ELF-1 (cell line): ENCODE results near the gene TBC1D30.
"Not testable (repeated sequence)": the region's sequence is repeated elsewhere in the genome, so short reads cannot be mapped to it uniquely, and the experiment has no call there.

Experiments
- DNase-seq: peaks from one replicate; pipeline ENCODE4 v3.0.0-alpha.2; 2016; ENCODE audit warnings: low read depth, low spot score

Gene TBC1D30, protein sequence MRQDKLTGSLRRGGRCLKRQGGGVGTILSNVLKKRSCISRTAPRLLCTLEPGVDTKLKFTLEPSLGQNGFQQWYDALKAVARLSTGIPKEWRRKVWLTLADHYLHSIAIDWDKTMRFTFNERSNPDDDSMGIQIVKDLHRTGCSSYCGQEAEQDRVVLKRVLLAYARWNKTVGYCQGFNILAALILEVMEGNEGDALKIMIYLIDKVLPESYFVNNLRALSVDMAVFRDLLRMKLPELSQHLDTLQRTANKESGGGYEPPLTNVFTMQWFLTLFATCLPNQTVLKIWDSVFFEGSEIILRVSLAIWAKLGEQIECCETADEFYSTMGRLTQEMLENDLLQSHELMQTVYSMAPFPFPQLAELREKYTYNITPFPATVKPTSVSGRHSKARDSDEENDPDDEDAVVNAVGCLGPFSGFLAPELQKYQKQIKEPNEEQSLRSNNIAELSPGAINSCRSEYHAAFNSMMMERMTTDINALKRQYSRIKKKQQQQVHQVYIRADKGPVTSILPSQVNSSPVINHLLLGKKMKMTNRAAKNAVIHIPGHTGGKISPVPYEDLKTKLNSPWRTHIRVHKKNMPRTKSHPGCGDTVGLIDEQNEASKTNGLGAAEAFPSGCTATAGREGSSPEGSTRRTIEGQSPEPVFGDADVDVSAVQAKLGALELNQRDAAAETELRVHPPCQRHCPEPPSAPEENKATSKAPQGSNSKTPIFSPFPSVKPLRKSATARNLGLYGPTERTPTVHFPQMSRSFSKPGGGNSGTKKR

DNA sequence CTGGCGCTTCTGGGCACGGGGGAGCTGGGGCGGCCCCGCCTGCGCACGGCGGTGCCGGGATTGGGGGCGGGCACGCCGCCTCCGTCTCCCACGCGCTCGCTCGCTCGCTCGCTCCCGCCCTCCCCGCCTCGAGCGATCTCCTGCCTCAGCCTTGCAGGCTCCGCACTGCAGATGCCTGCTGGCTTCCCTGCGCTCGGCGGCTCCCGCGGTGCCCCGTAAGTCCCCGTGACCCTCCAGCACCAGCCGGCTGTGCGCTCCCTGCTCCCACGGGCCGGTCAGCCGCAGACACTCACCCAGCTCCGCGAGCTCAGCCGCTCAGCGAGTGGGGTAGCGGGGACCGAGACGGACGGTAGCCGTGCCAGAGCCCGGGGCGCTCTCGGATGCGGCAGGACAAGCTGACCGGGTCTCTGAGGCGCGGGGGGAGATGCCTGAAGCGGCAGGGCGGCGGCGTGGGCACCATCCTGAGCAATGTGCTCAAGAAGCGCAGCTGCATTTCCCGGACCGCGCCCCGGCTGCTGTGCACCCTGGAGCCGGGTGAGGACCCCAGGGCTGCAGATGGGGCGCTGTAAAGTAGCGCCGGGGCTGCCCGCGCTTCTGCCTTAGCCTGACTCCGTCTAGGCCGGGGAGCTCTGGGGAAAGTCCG is at the start of gene TBC1D30:
Gene TBC1D30, plus strand, starts transcription at position 148 of the 643 bp plus-strand sequence. Its CDS starts 233 bp downstream, at position 381.
- peak; percentile 39 for DNase-seq

DNA sequence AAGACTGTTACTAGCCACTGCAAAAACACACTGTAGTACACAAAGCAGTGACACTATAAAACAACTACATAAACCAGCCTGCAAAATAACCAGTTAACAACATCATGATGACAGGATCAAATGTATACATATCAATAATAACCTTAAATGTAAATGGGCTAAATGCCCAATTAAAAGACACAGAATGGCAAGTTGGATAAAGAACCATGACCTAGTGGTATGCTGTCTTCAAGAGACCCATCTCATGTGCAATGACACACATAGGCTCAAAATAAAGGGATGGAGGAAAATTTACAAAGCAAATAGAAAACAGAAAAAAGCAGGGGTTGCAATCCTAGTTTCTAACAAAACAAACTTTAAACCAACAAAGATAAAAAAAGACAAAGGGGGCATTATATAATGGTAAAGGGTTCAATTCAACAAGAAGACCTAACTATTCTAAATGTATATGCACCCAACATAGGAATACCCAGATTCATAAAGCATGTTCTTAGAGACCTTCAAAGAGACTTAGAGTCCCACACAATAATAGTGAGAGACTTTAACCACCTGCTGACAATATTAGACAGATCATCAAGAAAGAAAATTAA is 49.2 kb upstream of the TBC1D30 start:
- DNase-seq = not testable (repeated sequence)

DNA sequence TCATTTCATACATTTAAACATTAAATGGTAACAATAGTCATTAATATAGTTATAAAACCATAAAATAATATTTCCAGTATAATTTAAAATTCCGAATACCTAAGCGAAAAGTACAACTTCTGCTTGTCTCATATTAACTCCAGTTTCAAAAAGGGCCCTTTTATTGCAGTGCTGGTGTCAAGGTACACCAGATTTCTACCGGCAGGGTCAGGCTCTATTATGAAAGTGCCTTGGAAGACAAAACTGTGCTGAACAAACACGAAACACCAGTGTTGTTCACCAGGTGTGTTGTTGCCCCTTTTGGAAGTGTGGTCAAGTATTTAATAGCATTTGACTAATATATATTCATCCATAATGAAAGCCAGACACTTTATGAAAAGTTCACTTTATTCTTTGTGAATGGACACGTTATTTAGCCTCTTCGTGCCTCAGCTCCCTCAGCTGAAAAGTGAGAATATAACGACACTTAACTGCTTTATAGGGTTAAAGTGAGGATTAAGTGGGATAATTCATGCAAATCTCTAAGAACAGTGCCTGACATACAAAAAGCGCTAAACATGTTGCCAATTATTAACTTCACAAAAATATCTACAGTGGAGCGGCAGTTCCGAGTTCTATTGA is 45.0 kb upstream of the TBC1D30 start:
- DNase-seq = no peak

DNA sequence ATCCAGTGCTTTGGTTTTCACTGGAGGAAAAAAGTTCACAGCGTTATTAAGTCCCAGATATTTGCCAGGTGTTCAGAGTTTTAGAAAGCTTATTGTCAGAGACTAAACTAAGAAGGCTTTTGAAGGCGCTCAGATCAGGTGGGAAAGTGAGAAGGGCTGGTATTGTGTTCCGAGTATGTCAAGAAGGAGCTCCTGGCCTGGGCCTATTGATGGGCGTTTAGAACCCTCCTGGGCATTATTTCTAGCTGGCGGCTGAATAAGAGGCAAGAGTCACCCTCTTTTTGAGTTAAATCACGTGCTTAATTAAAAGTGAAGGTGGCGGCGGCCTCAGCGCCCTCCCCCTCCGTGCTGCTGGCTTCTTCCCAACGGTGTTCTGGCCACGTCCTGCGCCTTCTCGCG is 44.3 kb upstream of the TBC1D30 start:
- DNase-seq = peak; percentile 47

DNA sequence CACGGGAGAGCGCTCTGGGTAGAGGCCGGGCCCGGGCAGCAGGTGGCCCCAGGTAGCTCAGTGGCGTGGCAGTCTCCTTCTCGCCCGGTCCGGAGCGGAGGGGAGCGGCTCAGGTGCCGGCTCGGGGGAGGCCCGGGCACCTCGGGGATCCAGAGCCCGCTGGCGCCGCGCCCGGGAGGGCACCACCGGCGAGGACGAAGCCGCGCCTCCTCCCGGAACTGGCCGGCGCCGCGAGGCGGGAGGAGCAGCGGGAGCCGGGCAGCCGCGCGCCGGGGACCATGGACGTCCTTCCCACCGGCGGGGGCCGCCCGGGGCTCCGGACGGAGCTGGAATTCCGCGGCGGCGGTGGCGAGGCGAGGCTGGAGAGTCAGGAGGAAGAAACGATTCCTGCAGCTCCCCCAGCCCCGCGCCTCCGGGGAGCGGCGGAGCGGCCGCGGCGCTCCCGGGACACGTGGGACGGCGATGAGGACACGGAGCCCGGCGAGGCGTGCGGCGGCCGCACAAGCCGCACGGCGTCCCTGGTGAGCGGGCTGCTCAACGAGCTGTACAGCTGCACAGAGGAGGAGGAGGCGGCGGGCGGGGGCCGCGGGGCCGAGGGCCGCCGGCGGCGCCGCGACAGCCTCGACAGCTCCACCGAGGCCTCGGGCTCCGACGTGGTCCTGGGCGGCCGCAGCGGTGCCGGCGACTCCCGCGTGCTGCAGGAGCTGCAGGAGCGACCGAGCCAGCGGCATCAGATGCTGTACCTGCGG is 43.7 kb upstream of the TBC1D30 start:
- DNase-seq = peak; percentile 43

DNA sequence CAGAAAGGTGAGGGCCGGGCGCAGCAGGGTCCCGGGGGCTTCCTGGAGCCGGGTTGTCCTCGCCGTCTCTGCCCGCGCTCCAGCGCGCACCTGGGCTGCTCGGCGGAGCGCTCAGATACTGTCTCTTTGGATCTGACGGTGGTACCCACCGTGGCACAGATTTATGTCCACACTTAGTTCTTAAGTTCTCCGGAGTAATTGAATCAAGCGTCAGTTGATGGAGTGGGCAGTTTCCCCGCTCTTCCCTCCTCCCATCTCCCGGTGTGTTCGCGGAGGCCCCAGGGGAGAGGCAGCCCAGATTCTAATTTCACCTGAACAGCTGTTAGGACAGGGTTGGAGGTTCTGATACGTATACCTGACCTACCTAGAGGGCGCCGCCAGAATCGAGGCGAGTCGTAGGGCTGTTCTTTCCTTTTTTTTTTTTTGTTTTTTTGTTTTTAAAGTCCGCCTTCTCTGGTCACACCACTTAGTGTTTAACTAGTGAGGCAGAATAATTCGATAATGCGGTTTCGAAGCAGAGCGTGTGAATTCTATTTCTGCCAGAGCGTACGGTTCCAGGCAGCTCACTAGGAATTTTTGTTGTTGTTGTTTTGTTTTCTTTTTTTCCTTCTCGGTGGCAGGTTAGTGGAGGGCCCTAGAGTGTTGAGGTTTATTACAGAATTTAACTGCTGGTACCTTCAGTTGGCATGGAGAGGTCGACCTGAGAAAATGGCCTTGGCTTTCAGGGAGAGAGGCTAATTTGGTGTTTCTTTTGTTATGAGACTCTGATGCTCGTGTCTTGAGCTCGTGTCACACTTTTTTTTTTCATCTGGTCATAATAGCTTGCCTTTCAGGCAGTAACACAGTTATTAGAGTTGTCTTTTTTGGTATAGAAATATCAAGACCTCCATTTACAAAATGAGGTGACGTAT is 42.9 kb upstream of the TBC1D30 start:
- peak; percentile 38 for DNase-seq

DNA sequence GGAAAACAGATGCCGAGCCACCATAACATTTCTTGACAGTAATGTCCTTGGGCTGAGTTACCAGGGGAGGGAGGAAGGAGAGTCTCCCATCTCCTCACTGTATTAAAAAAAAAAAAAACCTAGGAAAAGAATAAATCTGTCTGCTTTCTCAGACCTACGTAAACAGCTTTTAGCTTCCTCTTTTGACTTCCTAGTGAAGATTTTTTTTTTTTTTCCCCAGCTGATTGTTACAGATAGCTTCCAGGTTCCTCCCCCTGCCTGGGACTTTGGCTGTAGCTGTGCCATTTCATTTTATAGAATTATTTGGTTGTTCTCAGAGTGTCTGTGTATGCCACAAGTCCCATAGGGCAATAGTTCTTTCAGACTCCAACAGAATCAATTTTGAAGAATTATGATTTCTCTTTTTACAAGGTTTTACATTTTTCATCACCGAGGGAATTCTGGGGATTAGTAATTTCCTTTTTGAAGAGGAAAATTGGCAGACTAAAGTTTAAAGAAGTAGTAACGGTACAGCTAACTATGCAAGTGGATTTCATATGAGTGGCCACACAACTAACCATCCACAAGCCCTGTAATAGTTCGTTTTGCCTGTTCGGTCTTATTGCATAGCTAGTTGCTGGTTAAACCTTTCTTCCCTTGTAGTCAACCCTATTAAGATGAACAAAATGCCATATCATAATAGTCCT is 42.1 kb upstream of the TBC1D30 start:
- no peak for DNase-seq

DNA sequence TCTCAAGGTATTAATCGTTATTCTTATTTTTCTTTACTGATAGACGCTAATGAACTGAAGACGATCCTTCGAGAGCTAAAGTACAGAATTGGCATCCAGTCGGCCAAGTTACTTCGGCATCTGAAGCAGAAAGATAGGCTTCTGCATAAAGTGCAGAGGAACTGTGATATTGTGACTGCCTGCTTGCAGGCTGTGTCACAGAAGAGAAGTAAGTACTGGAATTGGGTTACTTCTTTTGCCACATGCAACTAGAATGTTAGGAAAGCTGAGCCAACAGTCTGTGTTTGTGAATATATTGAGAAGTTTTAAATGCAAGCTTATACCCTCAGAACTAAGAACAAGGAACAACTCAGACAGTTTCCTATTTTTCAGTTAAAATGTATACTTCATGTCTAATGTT is 38.6 kb upstream of the TBC1D30 start:
- DNase-seq = no peak

DNA sequence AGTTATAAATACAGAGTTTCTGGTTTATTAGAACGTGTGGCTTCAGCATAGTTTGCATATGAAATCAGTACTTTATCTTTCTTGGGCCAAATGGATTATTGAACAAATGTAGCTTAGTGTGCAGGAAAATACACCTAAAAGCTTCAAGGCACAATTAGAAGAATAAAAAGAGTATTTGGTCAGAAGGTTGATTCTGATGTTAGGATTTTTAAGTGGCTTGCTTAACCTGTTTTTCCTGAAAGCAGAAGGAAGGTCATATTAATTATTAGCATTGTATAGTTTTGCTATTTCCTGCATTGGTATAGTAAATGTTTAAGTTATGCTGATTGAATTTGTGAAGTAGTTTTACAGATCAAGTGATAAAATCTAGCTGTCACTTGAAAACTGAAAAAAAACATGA is 34.3 kb upstream of the TBC1D30 start:
- no peak for DNase-seq

DNA sequence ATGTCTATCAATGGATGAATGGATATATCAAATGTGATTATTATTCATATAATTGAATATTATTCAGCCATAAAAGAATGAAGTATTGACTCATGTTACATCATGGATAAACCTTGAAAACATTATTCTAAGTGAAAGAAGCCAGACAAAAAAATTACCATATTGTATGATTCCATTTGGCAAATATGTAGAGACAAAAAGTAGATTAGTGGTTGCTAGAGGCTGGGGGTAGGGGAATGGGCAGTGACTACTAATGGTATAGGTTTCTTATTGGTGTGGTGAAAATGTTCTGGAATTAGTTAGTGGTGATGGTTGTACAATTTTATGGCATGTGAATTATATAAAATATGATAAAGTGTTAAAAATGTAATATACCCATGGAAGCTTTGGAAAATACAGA is 33.4 kb upstream of the TBC1D30 start:
- no peak for DNase-seq

DNA sequence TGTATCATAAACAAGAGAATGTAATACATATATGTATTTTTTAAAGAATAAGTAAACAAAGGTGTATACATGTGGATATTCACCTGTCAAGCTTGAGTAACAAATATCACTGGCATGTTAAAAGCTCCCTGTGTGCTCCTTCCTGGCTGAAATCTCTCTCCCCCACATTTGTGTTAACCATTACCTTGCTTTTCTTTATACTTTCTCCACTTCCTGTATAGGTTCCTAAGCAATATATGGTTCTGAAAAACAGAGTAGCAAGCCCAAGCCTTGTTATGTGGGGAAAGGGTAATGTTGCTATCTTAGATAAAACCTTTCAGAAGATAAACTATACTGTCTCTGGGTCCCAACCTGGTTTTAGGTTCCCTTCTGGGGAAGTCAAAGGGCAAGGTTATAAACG is 32.3 kb upstream of the TBC1D30 start:
- DNase-seq = no peak

DNA sequence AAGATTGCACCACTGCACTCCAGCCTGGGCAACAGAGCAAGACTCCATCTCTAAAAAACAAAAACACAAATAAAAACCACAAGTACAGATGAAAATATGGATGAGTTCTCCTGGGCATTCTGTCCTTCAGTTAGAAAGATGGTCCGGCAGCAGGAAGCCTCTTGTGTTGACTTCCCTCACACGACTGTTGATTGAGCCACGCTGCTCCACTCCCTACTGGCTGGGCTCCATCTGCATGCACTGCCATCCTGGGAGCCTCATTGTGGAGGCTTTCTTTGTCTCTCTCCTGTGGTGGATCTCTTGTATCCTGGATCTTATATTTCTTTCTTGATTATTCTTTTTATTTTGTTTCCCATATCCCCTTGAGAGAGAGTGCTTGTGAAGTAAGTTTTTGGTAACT is 30.8 kb upstream of the TBC1D30 start:
- no peak for DNase-seq

DNA sequence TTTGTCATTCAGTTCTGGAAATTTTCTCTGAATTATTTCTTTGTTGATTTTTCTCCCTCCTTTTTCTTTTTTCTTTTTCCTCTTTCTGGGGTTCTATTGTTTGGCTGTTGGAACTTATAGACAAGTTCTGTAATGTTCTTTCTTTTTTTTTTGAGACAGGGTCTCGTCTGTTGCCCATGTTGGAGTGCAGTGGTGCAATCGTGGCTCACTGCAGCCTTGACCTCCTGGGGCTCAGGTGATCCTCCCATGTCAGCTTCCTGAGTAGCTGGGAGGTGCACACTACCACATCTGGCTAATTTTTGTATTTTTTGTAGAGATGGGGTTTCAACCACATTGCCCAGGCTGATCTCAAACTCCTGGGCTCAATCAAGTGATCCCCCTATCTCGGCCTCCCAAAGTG is 30.1 kb upstream of the TBC1D30 start:
- DNase-seq = no peak

DNA sequence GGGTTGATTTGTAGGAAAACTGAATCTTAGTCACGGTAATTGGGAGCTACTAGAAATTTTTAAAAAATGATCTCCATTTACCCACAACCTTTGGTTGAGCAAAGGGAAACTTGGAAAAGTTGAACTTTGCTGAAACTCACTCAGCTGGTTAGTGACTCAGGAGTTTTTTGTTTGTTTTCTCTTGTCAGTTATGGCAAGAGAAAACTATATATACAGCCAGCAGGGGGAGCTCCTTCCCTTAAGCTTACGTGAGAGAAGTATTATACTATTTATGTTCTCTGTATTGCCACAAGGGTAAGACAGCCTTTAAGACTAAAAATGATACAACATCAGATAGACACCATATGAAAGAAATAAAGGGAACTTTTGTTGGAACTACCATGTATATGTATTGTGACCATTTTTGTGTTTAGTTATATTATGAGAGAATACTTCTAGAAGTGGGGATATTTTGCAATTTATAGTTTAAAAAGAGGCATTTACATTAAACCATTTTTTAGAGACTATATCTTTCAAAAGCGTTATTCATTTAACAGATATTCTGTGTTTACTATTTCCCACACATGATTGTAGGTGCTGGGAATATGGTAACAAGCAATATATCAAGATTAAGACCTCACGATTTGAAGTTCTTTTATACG is 28.1 kb upstream of the TBC1D30 start:
- DNase-seq = peak; percentile 46

DNA sequence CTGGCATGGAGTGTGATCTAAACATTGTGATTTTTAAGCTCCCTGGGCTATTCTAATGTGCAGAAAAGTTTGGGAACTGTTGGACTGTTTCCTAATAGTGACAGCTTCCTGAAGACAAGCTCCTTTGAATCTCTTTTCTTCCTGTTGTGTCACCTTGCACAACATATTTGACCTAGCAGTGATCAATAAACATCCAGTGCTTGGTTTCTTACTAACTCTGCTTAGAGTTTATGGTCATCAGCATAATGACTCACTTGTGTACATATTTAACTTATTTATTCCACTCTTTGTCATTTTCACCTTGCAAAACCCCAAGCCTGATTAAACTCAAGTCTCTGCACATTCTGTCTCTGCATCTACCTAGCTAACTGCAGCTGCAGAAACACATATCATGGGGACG is 27.3 kb upstream of the TBC1D30 start:
- DNase-seq = no peak

DNA sequence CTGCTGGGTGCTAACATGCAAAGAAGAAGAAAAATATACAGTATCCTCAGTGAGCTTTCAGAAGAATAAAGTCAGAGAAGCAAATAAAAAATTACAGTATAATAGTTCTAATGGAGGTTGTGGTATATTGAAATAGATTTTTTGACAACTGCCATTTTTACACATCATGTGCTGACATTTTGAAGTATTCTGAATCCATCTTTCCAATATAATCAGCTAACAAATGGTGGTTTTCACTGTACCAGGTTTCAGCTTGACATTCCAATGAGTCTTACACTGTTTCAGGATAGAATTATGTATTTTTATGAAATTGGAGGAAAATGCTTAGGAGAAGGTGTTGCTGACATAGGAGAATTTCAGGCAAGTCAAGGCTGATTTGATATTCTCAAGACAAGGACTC is 26.3 kb upstream of the TBC1D30 start:
- DNase-seq = no peak

DNA sequence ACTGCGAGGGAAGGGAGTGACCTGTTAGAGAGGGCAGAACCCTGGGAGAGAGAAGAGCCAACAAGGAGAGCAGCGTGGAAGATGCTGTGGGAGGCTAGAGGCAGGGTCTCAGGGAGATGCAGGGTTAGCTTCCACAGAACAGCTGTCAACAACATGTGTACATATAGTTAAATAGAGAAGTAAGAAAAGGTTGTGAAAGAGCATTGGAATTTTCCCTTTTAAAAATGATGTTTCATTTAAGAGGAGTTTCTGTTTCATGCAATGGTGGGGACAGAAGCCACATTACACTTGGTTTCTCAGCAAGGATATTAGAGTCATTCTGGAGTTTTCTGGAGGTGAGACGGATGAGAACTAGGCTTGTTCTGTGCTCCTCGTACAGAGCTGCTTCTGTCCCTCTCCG is 23.8 kb upstream of the TBC1D30 start:
- no peak for DNase-seq

DNA sequence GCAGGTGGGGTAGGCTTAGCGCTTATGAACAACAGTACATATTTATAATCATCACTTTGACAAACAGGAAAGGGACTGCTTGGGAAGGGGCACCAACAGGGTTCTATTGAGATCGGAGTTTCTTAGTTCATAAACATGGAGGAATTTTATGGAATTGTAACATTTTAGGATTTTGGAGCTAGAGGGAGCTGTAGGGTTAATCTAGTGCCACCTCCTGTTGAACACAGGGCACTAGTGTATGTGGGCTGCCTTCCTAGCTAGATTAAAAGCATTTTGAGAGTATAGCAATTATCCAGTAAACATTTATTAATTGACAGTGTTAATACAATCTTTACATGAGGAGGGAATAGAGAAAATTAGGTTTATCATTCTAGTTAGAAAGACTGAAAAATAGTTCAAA is 23.1 kb upstream of the TBC1D30 start:
- DNase-seq = no peak
